Left colon (tissue), 2 donors: ENCODE results near the gene DMPK. TPM values are rescaled to one million over a fixed set of nuclear protein-coding genes. Genes with fewer than 3 reads are reported as not detected.
"Not testable (repeated sequence)": the region's sequence is repeated elsewhere in the genome, so short reads cannot be mapped to it uniquely, and the experiment has no call there.

Source experiments
- ATAC-seq: fragments of 200-7000 bp; cut with Tn5 transposase; one replicate; pipeline ENCODE4 v1.9.1; 2020; ENCODE audit warnings: mild to moderate bottlenecking, moderate library complexity
- DNase-seq, 2 donors: peaks; one replicate each; pipeline ENCODE4 v3.0.0-alpha.2; 2020
- intact Hi-C, 2 donors: fragments of 100-400 bp; cut with DNase I in 1 of 2; cut with micrococcal nuclease in 1 of 2; formaldehyde crosslinking; loops; one replicate each; pipeline versions ENCODE4 v1.11.2 to v1.14.0; 2022; cut with DNase I, micrococcal nuclease
- total RNA-seq, 2 donors: library from RNA; stranded (reverse); fragmentation: NEBNext Ultra II Directional; extraction: Animal tissue kit (Norgen Biotek cat#: 25700); gene quantifications; one replicate each; pipeline ENCODE4 v1.2.1, GENCODE V29; 2021
- donor health status: DM: no; HTN: no; CAD: no.
- donor health status: DM: yes; HTN: yes; CAD: no.

The DMPK gene
- total RNA-seq, 2 donors from 2014 or later, result 28.4 to 38.2 TPM

GRCh38 chr19:45816236-45817009, 34.1 kb upstream of the DMPK start:
- ATAC-seq (no peak), DNase-seq (no peak)
- intact Hi-C loops, result no loop called here

- ATAC-seq, result no peak
- DNase-seq, result no peak
- intact Hi-C loops, result no loop called here
Observed at GRCh38 chr19:45815481-45816216, 33.4 kb upstream of the DMPK start.

- DNase-seq (no peak), ATAC-seq (no peak)
- intact Hi-C loops, result no loop called here
Observed at GRCh38 chr19:45814851-45815480, 32.7 kb upstream of the DMPK start, which contains the start of gene RSPH6A. Gene RSPH6A (minus strand): TSS chr19:45815308. CDS start chr19:45815176, 132 bp downstream.

- DNase-seq, result no peak
- ATAC-seq, result no peak
- intact Hi-C loops, result no loop called here
Observed at GRCh38 chr19:45814166-45814780, 32.0 kb upstream of the DMPK start.

- intact Hi-C loops, result no loop called here
- DNase-seq (no peak), ATAC-seq (no peak)
Observed at GRCh38 chr19:45812297-45812696, 30.0 kb upstream of the DMPK start.

GRCh38 chr19:45809643-45810159, 27.4 kb upstream of the DMPK start:
- intact Hi-C loops, result no loop called here
- DNase-seq, result no peak
- peak; percentile 75 for ATAC-seq

- no peak for ATAC-seq
- intact Hi-C loops, result no loop called here
- DNase-seq, result no peak
Observed at GRCh38 chr19:45805719-45806118, 23.4 kb upstream of the DMPK start.

GRCh38 chr19:45804959-45805230, 22.6 kb upstream of the DMPK start:
- DNase-seq, result no peak
- ATAC-seq, result no peak
- intact Hi-C loops, result no loop called here

- DNase-seq (no peak), ATAC-seq (no peak)
- intact Hi-C loops, result no loop called here
Observed at GRCh38 chr19:45804140-45804958, 22.1 kb upstream of the DMPK start.

GRCh38 chr19:45801603-45802175, 19.4 kb upstream of the DMPK start:
- ATAC-seq (no peak), DNase-seq (no peak)
- intact Hi-C loops, result no loop called here

GRCh38 chr19:45800070-45800553, 17.8 kb upstream of the DMPK start:
- intact Hi-C loops, result no loop called here
- ATAC-seq (no peak), DNase-seq (no peak)

- peak; percentile 8 for ATAC-seq
- intact Hi-C loops, result not testable (repeated sequence)
Observed at GRCh38 chr19:45799541-45799940, 17.3 kb upstream of the DMPK start.

GRCh38 chr19:45798995-45799517, 16.8 kb upstream of the DMPK start:
- intact Hi-C loops, result no loop called here
- peak in 1 of 2 donors; percentile 63 for DNase-seq
- peak; percentile 85 for ATAC-seq

More at GRCh38 chr19:45799541-45799940, 17.3 kb upstream of the DMPK start:
- not testable (repeated sequence) for DNase-seq

- no peak for ATAC-seq
- DNase-seq, result no peak
- intact Hi-C loops, result no loop called here
Observed at GRCh38 chr19:45794627-45795026, 12.3 kb upstream of the DMPK start.

- no peak for DNase-seq
- intact Hi-C loops, result no loop called here
Observed at GRCh38 chr19:45793876-45794275, 11.6 kb upstream of the DMPK start.

GRCh38 chr19:45793178-45793564, 10.9 kb upstream of the DMPK start:
- intact Hi-C loops, result no loop called here
- no peak for ATAC-seq
- no peak for DNase-seq

More at GRCh38 chr19:45793876-45794275, 11.6 kb upstream of the DMPK start:
- no peak for ATAC-seq

GRCh38 chr19:45792470-45793177, 10.3 kb upstream of the DMPK start, which contains the start of gene DMWD:
Gene DMWD (minus strand): TSS chr19:45792845. CDS start chr19:45792756, 89 bp downstream.
- ATAC-seq (peak; percentile 99), DNase-seq (peak; percentile 99 to 100)
- intact Hi-C loops, result no loop called here
